ENCODE measurements around the gene LCP2.

Gene LCP2

GRCh38 chr5:170279459-170279817 lies 18.1 kb downstream of the LCP2 start:
- DNase-seq (ENCODE audit: low read depth) = no peak
- no peak overlapping the region for H3K4me3 ChIP-seq (ENCODE audit: low read depth, low read length)

GRCh38 chr5:170278611-170279458 lies 18.7 kb downstream of the LCP2 start:
- DNase-seq (ENCODE audit: low read depth) = no peak
- H3K4me3 ChIP-seq (ENCODE audit: low read depth, low read length) = no peak overlapping the region

- no peak overlapping the region for H3K4me3 ChIP-seq (ENCODE audit: low read depth, low read length)
- no peak for DNase-seq (ENCODE audit: low read depth)
Measured at GRCh38 chr5:170277867-170278281, 19.7 kb downstream of the LCP2 start.

- DNase-seq (ENCODE audit: low read depth) = no peak
- no peak overlapping the region for H3K4me3 ChIP-seq (ENCODE audit: low read depth, low read length)
Measured at GRCh38 chr5:170276140-170276539, 21.4 kb downstream of the LCP2 start.

- DNase-seq (ENCODE audit: low read depth) = no peak
- no peak overlapping the region for H3K4me3 ChIP-seq (ENCODE audit: low read depth, low read length)
Measured at GRCh38 chr5:170275376-170275994, 22.1 kb downstream of the LCP2 start.

GRCh38 chr5:170273968-170274710 lies 23.4 kb downstream of the LCP2 start:
- no peak overlapping the region for H3K4me3 ChIP-seq (ENCODE audit: low read depth, low read length)
- DNase-seq (ENCODE audit: low read depth) = no peak

GRCh38 chr5:170270293-170271069 lies 27.1 kb downstream of the LCP2 start:
- no peak for DNase-seq (ENCODE audit: low read depth)

GRCh38 chr5:170269579-170269978 lies 28.0 kb downstream of the LCP2 start:
- DNase-seq (ENCODE audit: low read depth) = no peak
- no peak overlapping the region for H3K4me3 ChIP-seq (ENCODE audit: low read depth, low read length)

More at GRCh38 chr5:170270293-170271069, 27.1 kb downstream of the LCP2 start:
- no peak overlapping the region for H3K4me3 ChIP-seq (ENCODE audit: low read depth, low read length)

GRCh38 chr5:170268884-170269283 lies 28.7 kb downstream of the LCP2 start:
- DNase-seq (ENCODE audit: low read depth) = no peak
- H3K4me3 ChIP-seq (ENCODE audit: low read depth, low read length) = no peak overlapping the region

GRCh38 chr5:170268153-170268689 lies 29.4 kb downstream of the LCP2 start:
- no peak overlapping the region for H3K4me3 ChIP-seq (ENCODE audit: low read depth, low read length)
- DNase-seq (ENCODE audit: low read depth) = no peak

GRCh38 chr5:170267431-170268152 lies 30.0 kb downstream of the LCP2 start:
- no peak overlapping the region for H3K4me3 ChIP-seq (ENCODE audit: low read depth, low read length)
- peak; percentile 29 for DNase-seq (ENCODE audit: low read depth)

GRCh38 chr5:170266570-170267381 lies 30.8 kb downstream of the LCP2 start:
- no peak overlapping the region for H3K4me3 ChIP-seq (ENCODE audit: low read depth, low read length)
- DNase-seq (ENCODE audit: low read depth) = no peak

- DNase-seq (ENCODE audit: low read depth) = no peak
- H3K4me3 ChIP-seq (ENCODE audit: low read depth, low read length) = no peak overlapping the region
Measured at GRCh38 chr5:170265522-170265921, 32.1 kb downstream of the LCP2 start.

GRCh38 chr5:170263906-170264305 lies 33.7 kb downstream of the LCP2 start:
- no peak for DNase-seq (ENCODE audit: low read depth)
- H3K4me3 ChIP-seq (ENCODE audit: low read depth, low read length) = no peak overlapping the region

GRCh38 chr5:170262061-170263045 lies 35.2 kb downstream of the LCP2 start:
- DNase-seq (ENCODE audit: low read depth) = no peak
- H3K4me3 ChIP-seq (ENCODE audit: low read depth, low read length) = no peak overlapping the region

GRCh38 chr5:170261528-170262043 lies 36.0 kb downstream of the LCP2 start:
- DNase-seq (ENCODE audit: low read depth) = no peak
- no peak overlapping the region for H3K4me3 ChIP-seq (ENCODE audit: low read depth, low read length)

GRCh38 chr5:170257370-170257769 lies 40.2 kb downstream of the LCP2 start:
- DNase-seq (ENCODE audit: low read depth) = no peak
- H3K4me3 ChIP-seq (ENCODE audit: low read depth, low read length) = no peak overlapping the region
